NCI-H510A (cell line): ENCODE results near the gene GNAZ.
"Not testable (repeated sequence)": the region's sequence is repeated elsewhere in the genome, so short reads cannot be mapped to it uniquely, and the experiment has no call there.

Experiments
- DNase-seq: peaks from one replicate; lab custom pipeline; 2025; lab: John Stamatoyannopoulos, UW

Gene GNAZ

GRCh38 chr22:23044570-23044969 lies 25.7 kb upstream of the GNAZ start:
- DNase-seq: no peak

- no peak for DNase-seq
Observed at GRCh38 chr22:23045461-23045860, 24.9 kb upstream of the GNAZ start.

- DNase-seq: no peak
Observed at GRCh38 chr22:23047265-23047664, 23.1 kb upstream of the GNAZ start.

- no peak for DNase-seq
Observed at GRCh38 chr22:23047742-23048141, 22.6 kb upstream of the GNAZ start.

GRCh38 chr22:23050546-23050945 lies 19.8 kb upstream of the GNAZ start:
- not testable (repeated sequence) for DNase-seq

- no peak for DNase-seq
Observed at GRCh38 chr22:23053051-23053707, 17.1 kb upstream of the GNAZ start.

- no peak for DNase-seq
Observed at GRCh38 chr22:23053912-23054530, 16.3 kb upstream of the GNAZ start.

- DNase-seq: no peak
Observed at GRCh38 chr22:23054531-23055257, 15.6 kb upstream of the GNAZ start.

GRCh38 chr22:23055449-23056179 lies 14.7 kb upstream of the GNAZ start:
- DNase-seq: no peak

GRCh38 chr22:23057331-23057730 lies 13.0 kb upstream of the GNAZ start:
- no peak for DNase-seq

GRCh38 chr22:23058063-23058462 lies 12.3 kb upstream of the GNAZ start:
- no peak for DNase-seq

- no peak for DNase-seq
Observed at GRCh38 chr22:23058481-23059283, 11.6 kb upstream of the GNAZ start.

- no peak for DNase-seq
Observed at GRCh38 chr22:23059284-23059948, 10.9 kb upstream of the GNAZ start.

- DNase-seq: no peak
Observed at GRCh38 chr22:23060612-23061400, 9.5 kb upstream of the GNAZ start.

GRCh38 chr22:23061471-23062280 lies 8.6 kb upstream of the GNAZ start:
- DNase-seq: no peak

- DNase-seq: no peak
Observed at GRCh38 chr22:23062616-23063538, 7.4 kb upstream of the GNAZ start.

- no peak for DNase-seq
Observed at GRCh38 chr22:23063539-23064380, 6.6 kb upstream of the GNAZ start.
